GDM1 (cell line): Measurements from ENCODE around the gene CDRT4.
A peak's percentile ranks its signal among the peaks of the same experiment; 100 is the strongest.
"Not testable (repeated sequence)": the region's sequence is repeated elsewhere in the genome, so short reads cannot be mapped to it uniquely, and the experiment has no call there.

ENCODE experiments used
- DNase-seq: peaks from one replicate; lab custom pipeline; 2025; lab: John Stamatoyannopoulos, UW

CDRT4 gene

GRCh38 chr17:15456972-15457722 is 10.3 kb downstream of the CDRT4 start:
- no peak for DNase-seq

GRCh38 chr17:15456496-15456895 is 10.9 kb downstream of the CDRT4 start:
- no peak for DNase-seq

GRCh38 chr17:15454346-15454745 is 13.1 kb downstream of the CDRT4 start:
- DNase-seq = no peak

- DNase-seq = no peak
These were observed 13.6 kb downstream of the CDRT4 start for GRCh38 chr17:15453782-15454181.

- no peak for DNase-seq
These were observed 14.2 kb downstream of the CDRT4 start for GRCh38 chr17:15453246-15453645.

- no peak for DNase-seq
These were observed 14.7 kb downstream of the CDRT4 start for GRCh38 chr17:15452746-15453145.

GRCh38 chr17:15451680-15452079 is 15.7 kb downstream of the CDRT4 start:
- DNase-seq = no peak

- DNase-seq = no peak
These were observed 18.9 kb downstream of the CDRT4 start for GRCh38 chr17:15448580-15448956.

GRCh38 chr17:15447928-15448579 is 19.4 kb downstream of the CDRT4 start:
- DNase-seq = no peak

GRCh38 chr17:15446036-15446435 is 21.4 kb downstream of the CDRT4 start:
- no peak for DNase-seq

- no peak for DNase-seq
These were observed 22.6 kb downstream of the CDRT4 start for GRCh38 chr17:15444805-15445204.

GRCh38 chr17:15442311-15443180 is 24.9 kb downstream of the CDRT4 start:
- DNase-seq = no peak

- no peak for DNase-seq
These were observed 26.1 kb downstream of the CDRT4 start for GRCh38 chr17:15441315-15441714.

- no peak for DNase-seq
These were observed 27.1 kb downstream of the CDRT4 start for GRCh38 chr17:15440347-15440746.

- DNase-seq = not testable (repeated sequence)
These were observed 28.0 kb downstream of the CDRT4 start for GRCh38 chr17:15439205-15439985.

GRCh38 chr17:15438491-15439105 is 28.8 kb downstream of the CDRT4 start:
- DNase-seq = no peak

GRCh38 chr17:15437303-15437635 is 30.2 kb downstream of the CDRT4 start:
- DNase-seq = no peak

- DNase-seq = peak; percentile 19
These were observed 30.7 kb downstream of the CDRT4 start for GRCh38 chr17:15436473-15437302.

- no peak for DNase-seq
These were observed 32.5 kb downstream of the CDRT4 start for GRCh38 chr17:15434956-15435355.

GRCh38 chr17:15432807-15433611 is 34.4 kb downstream of the CDRT4 start:
- DNase-seq = no peak
